ENCODE data around the gene CLDN6.
"Not testable (repeated sequence)": the region's sequence is repeated elsewhere in the genome, so short reads cannot be mapped to it uniquely, and the experiment has no call there.

Gene CLDN6

DNA sequence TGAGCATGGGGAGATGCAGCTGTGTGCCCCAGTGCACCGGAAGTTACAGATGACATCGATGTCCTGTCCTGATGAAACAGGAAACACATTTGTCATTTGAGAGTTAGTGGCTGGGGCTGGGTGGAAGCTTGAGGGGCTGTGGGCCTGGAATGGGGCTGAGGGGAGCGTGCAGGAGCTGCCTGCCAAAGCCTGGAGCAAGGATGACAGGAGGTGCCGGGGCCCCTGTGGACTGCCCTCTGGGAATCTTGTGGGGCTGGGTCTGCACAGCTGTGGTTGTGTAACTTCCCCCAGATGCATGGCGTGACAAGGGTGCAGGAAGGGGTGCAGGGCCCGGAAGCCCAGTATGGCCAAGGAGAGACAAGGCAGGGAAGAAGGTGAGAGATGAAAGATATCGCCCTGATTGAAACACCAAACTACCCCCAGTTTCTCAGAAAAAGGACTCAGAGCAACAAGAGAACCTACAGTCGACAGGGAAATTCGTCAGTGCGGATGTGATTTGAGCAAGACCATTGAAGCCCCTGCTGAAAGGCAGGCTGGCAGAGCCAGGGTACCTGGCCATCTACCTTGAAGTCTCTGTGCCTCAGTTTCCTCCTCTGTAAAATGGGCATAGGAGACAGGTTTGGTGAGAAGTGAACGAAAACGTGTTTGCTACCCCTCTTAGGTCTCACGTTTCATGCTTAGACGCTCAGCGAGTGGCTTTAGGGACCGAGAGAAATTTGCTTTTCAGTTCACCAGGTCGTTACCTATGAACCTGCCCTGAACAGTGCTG is 37.2 kb upstream of the CLDN6 start:
- Histone ChIP-seq H3K27me3 (ENCODE audit: control insufficient read depth, low read length) (no peaks in the 10 kb centered on the region), H3K4me2 (ENCODE audit: low read length) (peak overlapping the region; percentile 80), H3K36me3 (ENCODE audit: control insufficient read depth, low read length) (no peaks in the 10 kb centered on the region), H3K4me1 (ENCODE audit: control insufficient read depth, low read length) (peaks cover 57% of the 10 kb centered on the region), H3F3A (ENCODE audit: control insufficient read depth, insufficient read depth) (0 out of 2 replicates have a peak, but pooled peaks cover 3% of the 10 kb centered on the region), H4K20me1 (ENCODE audit: control insufficient read depth, insufficient read depth, low read depth, low read length) (no peaks in the 10 kb centered on the region), H3K79me2 (ENCODE audit: control insufficient read depth, low read length) (no peaks in the 10 kb centered on the region), H3K9me2 (replicated peaks; ENCODE audit: control insufficient read depth, low read length) (no peaks in the 10 kb centered on the region), H3K27ac (ENCODE audit: low read depth, low read length) (peak overlapping the region; percentile 70), H3K4me3 (ENCODE audit: low read length) (peak overlapping the region; percentile 65), H3K9me3 (ENCODE audit: control insufficient read depth, insufficient read depth, low read length) (no peaks in the 10 kb centered on the region)
- TF ChIP-seq EZH2phosphoT487 (IDR thresholded peaks at IDR 0.05; ENCODE audit: borderline replicate concordance, low read length): no peak
- TF ChIP-seq, protein P1, sequence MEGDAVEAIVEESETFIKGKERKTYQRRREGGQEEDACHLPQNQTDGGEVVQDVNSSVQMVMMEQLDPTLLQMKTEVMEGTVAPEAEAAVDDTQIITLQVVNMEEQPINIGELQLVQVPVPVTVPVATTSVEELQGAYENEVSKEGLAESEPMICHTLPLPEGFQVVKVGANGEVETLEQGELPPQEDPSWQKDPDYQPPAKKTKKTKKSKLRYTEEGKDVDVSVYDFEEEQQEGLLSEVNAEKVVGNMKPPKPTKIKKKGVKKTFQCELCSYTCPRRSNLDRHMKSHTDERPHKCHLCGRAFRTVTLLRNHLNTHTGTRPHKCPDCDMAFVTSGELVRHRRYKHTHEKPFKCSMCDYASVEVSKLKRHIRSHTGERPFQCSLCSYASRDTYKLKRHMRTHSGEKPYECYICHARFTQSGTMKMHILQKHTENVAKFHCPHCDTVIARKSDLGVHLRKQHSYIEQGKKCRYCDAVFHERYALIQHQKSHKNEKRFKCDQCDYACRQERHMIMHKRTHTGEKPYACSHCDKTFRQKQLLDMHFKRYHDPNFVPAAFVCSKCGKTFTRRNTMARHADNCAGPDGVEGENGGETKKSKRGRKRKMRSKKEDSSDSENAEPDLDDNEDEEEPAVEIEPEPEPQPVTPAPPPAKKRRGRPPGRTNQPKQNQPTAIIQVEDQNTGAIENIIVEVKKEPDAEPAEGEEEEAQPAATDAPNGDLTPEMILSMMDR (IDR thresholded peaks at IDR 0.05; ENCODE audit: low read depth, low read length, poor library complexity, severe bottlenecking): no peak

DNA sequence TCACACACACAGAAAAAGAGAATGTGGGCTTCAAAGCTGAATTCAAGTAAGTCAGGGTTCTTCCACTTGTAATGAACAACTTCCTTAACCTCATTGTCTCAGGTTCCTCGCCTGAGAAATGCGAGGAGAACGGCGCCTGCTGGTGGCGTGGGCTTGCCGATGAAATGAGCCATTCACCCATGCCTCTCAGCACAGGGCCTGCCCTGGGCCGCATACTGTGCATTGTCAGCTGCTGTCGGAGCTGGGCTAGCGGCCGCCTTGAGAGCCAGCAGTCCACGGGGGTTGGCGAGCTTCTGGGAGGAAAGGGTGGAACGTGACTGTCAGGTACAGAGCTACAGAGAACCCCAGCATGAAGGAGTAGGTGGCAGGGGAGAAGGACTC is 35.3 kb upstream of the CLDN6 start:
- H3K4me3 ChIP-seq (ENCODE audit: low read length); H3K4me2 ChIP-seq (ENCODE audit: low read length); H3K27ac ChIP-seq (ENCODE audit: low read depth, low read length); H3K27me3 ChIP-seq (ENCODE audit: control insufficient read depth, low read length); H3F3A ChIP-seq (ENCODE audit: control insufficient read depth, insufficient read depth); H4K20me1 ChIP-seq (ENCODE audit: control insufficient read depth, insufficient read depth, low read depth, low read length); H3K36me3 ChIP-seq (ENCODE audit: control insufficient read depth, low read length); H3K79me2 ChIP-seq (ENCODE audit: control insufficient read depth, low read length); H3K9me3 ChIP-seq (ENCODE audit: control insufficient read depth, insufficient read depth, low read length); H3K9me2 ChIP-seq (replicated peaks; ENCODE audit: control insufficient read depth, low read length): not testable (repeated sequence)
- H3K4me1 ChIP-seq (ENCODE audit: control insufficient read depth, low read length): peaks cover 51% of the 10 kb centered on the region

DNA sequence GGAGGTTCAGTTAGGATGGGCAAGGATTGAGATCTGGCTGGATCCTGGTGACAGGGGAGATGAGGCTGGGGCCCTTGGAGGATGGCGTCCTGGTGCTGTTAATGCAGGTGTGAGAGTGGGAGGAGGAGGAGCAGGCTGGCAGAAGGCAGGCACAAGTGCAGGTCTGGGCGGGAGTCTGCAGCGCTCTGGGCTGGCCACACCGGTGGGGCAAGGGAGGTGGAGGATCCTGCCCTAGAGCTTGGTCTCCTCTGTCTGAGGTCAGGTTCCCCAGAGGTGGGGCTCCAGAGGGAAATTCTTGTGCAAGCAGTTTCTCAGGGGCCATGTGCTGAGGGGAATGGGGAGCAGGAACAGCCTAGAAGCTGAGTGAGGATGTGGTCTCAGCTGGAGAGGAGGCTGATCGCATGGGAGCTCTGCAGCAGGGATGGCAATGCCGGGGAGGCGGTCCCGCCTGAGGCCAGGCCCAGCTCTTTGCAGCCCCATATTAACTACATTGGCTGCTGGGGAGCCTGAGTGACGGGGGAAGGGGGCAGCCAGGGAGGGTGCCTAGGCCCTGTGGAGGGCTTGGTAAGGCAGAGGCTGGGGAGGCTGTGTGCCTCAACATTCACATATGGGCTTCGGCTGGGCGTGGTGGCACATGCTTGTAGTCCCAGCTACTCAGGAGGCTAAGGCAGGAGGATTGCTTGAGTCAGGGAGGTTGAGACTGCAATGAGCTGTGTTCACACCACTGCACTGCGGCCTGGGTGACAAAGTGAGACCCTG is 34.8 kb upstream of the CLDN6 start:
- H3K4me1 ChIP-seq (ENCODE audit: control insufficient read depth, low read length): peaks cover 48% of the 10 kb centered on the region

DNA sequence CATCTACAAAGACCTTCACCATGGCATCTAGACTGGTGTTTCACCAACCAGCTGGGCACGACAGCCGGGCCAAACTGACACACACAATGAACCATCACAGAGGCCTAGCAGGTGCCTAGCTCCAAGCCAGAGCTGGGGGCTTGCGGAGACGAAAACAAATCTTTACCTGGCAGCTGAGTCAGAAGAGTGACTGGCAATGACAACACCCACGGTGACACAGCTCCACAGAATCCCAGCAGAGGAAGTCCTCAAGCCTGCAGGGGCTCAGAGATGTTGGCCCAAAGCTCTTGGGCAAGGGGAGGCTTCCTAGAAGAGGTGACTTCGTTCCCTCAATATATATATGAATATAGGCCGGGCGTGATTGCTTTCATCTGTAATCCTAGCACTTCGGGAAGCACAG is 33.5 kb upstream of the CLDN6 start:
- Histone ChIP-seq H3K4me2 (ENCODE audit: low read length) (peak overlapping the region; percentile 59), H4K20me1 (ENCODE audit: control insufficient read depth, insufficient read depth, low read depth, low read length) (no peaks in the 10 kb centered on the region), H3K4me3 (ENCODE audit: low read length) (peak overlapping the region; percentile 23), H3K4me1 (ENCODE audit: control insufficient read depth, low read length) (peaks cover 44% of the 10 kb centered on the region), H3K27ac (ENCODE audit: low read depth, low read length) (peak overlapping the region; percentile 7; the same call in 1 of the 2 replicates), H3K9me2 (replicated peaks; ENCODE audit: control insufficient read depth, low read length) (no peaks in the 10 kb centered on the region), H3K9me3 (ENCODE audit: control insufficient read depth, insufficient read depth, low read length) (no peaks in the 10 kb centered on the region), H3K36me3 (ENCODE audit: control insufficient read depth, low read length) (no peaks in the 10 kb centered on the region), H3K27me3 (ENCODE audit: control insufficient read depth, low read length) (peaks cover 11% of the 10 kb centered on the region), H3K79me2 (ENCODE audit: control insufficient read depth, low read length) (no peaks in the 10 kb centered on the region), H3F3A (ENCODE audit: control insufficient read depth, insufficient read depth) (0 out of 2 replicates have a peak, but pooled peaks cover 8% of the 10 kb centered on the region)
- TF ChIP-seq EZH2phosphoT487 (IDR thresholded peaks at IDR 0.05; ENCODE audit: borderline replicate concordance, low read length): no peak
- TF ChIP-seq, protein P1 (IDR thresholded peaks at IDR 0.05; ENCODE audit: low read depth, low read length, poor library complexity, severe bottlenecking): no peak

More for the DNA sequence above, 34.8 kb upstream of the CLDN6 start:
- not testable (repeated sequence) for H3K4me2 ChIP-seq (ENCODE audit: low read length); H3K4me3 ChIP-seq (ENCODE audit: low read length); H3F3A ChIP-seq (ENCODE audit: control insufficient read depth, insufficient read depth); H3K9me2 ChIP-seq (replicated peaks; ENCODE audit: control insufficient read depth, low read length); H3K9me3 ChIP-seq (ENCODE audit: control insufficient read depth, insufficient read depth, low read length); H3K36me3 ChIP-seq (ENCODE audit: control insufficient read depth, low read length); H3K27me3 ChIP-seq (ENCODE audit: control insufficient read depth, low read length); H3K79me2 ChIP-seq (ENCODE audit: control insufficient read depth, low read length); H3K27ac ChIP-seq (ENCODE audit: low read depth, low read length); H4K20me1 ChIP-seq (ENCODE audit: control insufficient read depth, insufficient read depth, low read depth, low read length)
